Cortex of kidney (tissue), 1 donor: ENCODE data around the gene SLC25A45.
"Not testable (repeated sequence)": the region's sequence is repeated elsewhere in the genome, so short reads cannot be mapped to it uniquely, and the experiment has no call there.

Source experiments
- DNase-seq: peaks from one replicate; lab custom pipeline; 2025; lab: John Stamatoyannopoulos, UW

Gene SLC25A45

GRCh38 chr11:65357856-65358356, 24.5 kb downstream of the SLC25A45 start:
- no peak for DNase-seq

- no peak for DNase-seq
These were observed 26.0 kb downstream of the SLC25A45 start for GRCh38 chr11:65356394-65356972.

- DNase-seq: no peak
These were observed 26.6 kb downstream of the SLC25A45 start for GRCh38 chr11:65355776-65356393.

GRCh38 chr11:65355013-65355775, 27.3 kb downstream of the SLC25A45 start:
- no peak for DNase-seq

- DNase-seq: no peak
These were observed 28.0 kb downstream of the SLC25A45 start, which contains the start of gene TIGD3 for GRCh38 chr11:65354265-65355012. TSS of gene TIGD3 (plus strand) at chr11:65354751. CDS start at chr11:65355809, 1,058 bp downstream.

- no peak for DNase-seq
These were observed 28.6 kb downstream of the SLC25A45 start for GRCh38 chr11:65353900-65354264.

GRCh38 chr11:65353376-65353775, 29.1 kb downstream of the SLC25A45 start:
- no peak for DNase-seq

GRCh38 chr11:65352783-65353182, 29.7 kb downstream of the SLC25A45 start:
- no peak for DNase-seq

- no peak for DNase-seq
These were observed 30.9 kb downstream of the SLC25A45 start for GRCh38 chr11:65351511-65351910.

GRCh38 chr11:65341856-65342255, 40.6 kb downstream of the SLC25A45 start:
- no peak for DNase-seq

GRCh38 chr11:65340226-65340625, 42.2 kb downstream of the SLC25A45 start:
- no peak for DNase-seq

- no peak for DNase-seq
These were observed 43.8 kb downstream of the SLC25A45 start for GRCh38 chr11:65338676-65339075.

- no peak for DNase-seq
These were observed 47.6 kb downstream of the SLC25A45 start for GRCh38 chr11:65334696-65335295.

GRCh38 chr11:65332591-65332990, 49.9 kb downstream of the SLC25A45 start:
- not testable (repeated sequence) for DNase-seq

GRCh38 chr11:65330544-65330943, 51.9 kb downstream of the SLC25A45 start:
- no peak for DNase-seq

GRCh38 chr11:65329944-65330403, 52.5 kb downstream of the SLC25A45 start:
- DNase-seq: no peak

GRCh38 chr11:65329478-65329877, 53.0 kb downstream of the SLC25A45 start:
- no peak for DNase-seq

GRCh38 chr11:65327021-65327420, 55.4 kb downstream of the SLC25A45 start:
- DNase-seq: no peak

GRCh38 chr11:65325435-65325834, 57.0 kb downstream of the SLC25A45 start:
- DNase-seq: no peak
